ENCODE results near the gene TMPRSS6. TPM values are rescaled to one million over a fixed set of nuclear protein-coding genes. Genes with fewer than 3 reads are reported as not detected.
A peak's percentile ranks its signal among the peaks of the same experiment; 100 is the strongest.

The TMPRSS6 gene
- total and polyA plus RNA-seq, 4 experiments from 2014 or later: 0.61 to 0.90 TPM; not detected in 2

DNA sequence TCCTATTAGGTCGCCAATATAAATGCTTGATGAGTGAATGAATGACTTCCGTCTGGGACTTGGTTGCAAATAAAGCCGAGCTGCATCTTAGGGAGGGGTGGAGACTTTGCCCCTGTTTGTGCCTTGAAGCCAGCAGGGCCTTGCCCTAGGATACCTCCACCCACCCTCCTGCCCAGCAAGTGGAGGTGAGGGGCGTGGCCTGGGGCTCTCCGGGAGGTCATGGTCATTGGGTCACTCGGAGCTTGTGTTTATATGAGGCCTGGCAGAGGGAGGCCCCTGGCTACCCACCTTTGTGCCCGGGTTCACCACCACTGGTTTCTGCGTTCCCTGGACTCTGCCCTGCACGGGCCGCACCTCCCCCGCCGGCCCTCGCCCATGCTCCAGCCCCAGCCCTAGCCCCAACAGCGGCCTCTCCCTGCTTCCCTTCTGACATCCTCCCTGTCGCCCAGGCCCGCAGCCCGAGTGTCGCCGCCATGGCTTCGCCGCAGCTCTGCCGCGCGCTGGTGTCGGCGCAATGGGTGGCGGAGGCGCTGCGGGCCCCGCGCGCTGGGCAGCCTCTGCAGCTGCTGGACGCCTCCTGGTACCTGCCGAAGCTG is 85.7 kb downstream of the TMPRSS6 start:
- no peak overlapping the region for H3K27ac Mint-ChIP-seq
- no peak overlapping the region for H3K4me3 Mint-ChIP-seq
- peaks cover 0 to 5% of the 10 kb centered on the region in 2 donors for H3K27me3 Mint-ChIP-seq
- H3K36me3 Mint-ChIP-seq: no peaks in the 10 kb centered on the region
- Histone ChIP-seq H3K9me3 (ENCODE audit: control insufficient read depth in 1 of 2, low read length in 2 of 2) (no peaks in the 10 kb centered on the region), H3K4me1 (ENCODE audit: insufficient read depth, low read length) (peaks cover 8% of the 10 kb centered on the region), H3K4me3 (ENCODE audit: low read length in 2 of 2) (no peak overlapping the region), H3K36me3 (ENCODE audit: insufficient read depth, low read length) (no peaks in the 10 kb centered on the region), H3K27ac (ENCODE audit: low read depth, low read length) (no peak overlapping the region), H3K27me3 (ENCODE audit: insufficient read depth, low read length) (no peaks in the 10 kb centered on the region)
- no peaks in the 10 kb centered on the region for H3K9me3 Mint-ChIP-seq
- H3K4me1 Mint-ChIP-seq: peaks cover 3 to 18% (median 12%) of the 10 kb centered on the region in 4 donors
- ChIA-PET CTCF (ENCODE audit: partially characterized antibody) (interaction anchor here (0.6 to 0.7 kb wide), 2 partner anchors 186 to 545 kb away, joined by 3 read pairs; no protein-coding TSS in a partner anchor), POLR2A (ENCODE audit: partially characterized antibody) (interaction anchor here (0.6 kb wide), 1 partner anchor 516 kb away, joined by 3 read pairs; no protein-coding TSS in a partner anchor)
- no peak for DNase-seq
- intact Hi-C loops (cut with micrococcal nuclease): no loop called here

DNA sequence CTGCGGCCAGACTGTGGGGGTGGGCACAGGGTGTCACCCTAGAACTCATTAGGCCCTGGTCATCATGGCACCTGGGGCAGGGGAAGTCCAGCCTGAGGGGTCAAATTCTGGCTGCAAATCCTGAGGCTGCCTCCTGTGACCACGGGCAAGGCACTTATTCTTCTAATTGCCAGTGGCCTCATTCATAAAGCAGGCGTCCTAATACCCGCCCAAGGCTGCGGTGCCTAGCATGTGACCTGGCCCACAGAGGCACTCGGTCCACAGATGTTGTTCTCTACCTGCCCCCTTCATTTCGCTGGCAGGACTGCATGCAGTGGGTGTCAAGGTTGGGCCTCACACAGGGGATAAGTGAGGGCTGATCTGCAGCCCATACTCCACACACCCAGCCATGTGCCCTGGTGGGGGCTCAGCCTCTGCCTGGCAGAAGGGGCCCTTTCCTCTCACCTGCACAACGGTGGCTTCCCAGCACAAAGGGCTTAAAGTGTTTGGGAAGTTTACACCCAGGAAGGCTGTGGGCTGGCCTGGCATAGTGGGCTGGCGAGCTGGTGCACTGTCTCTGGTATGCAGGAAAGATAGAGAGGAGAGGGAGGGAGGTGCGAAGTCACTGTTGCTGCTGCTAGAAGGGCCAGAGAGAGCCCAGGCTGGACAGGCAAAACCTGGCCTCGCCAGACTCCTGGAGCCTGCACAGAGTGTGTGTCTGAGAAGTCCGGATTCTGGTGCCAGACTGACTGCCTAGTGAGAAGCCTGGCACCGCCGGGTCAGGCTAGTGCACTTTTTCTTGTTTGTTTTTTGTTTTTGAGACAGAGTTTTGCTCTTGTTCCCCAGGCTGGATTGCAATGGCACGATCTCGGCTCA is 86.8 kb downstream of the TMPRSS6 start:
- Mint-ChIP-seq H3K4me1 (peaks cover 4 to 24% (median 12%) of the 10 kb centered on the region in 4 donors), H3K27me3 (peaks cover 0 to 5% of the 10 kb centered on the region in 2 donors), H3K27ac (no peak overlapping the region), H3K36me3 (no peaks in the 10 kb centered on the region), H3K4me3 (no peak overlapping the region), H3K9me3 (no peaks in the 10 kb centered on the region)
- Histone ChIP-seq H3K4me1 (ENCODE audit: insufficient read depth, low read length) (peaks cover 8% of the 10 kb centered on the region), H3K27me3 (ENCODE audit: insufficient read depth, low read length) (no peaks in the 10 kb centered on the region), H3K9me3 (ENCODE audit: control insufficient read depth in 1 of 2, low read length in 2 of 2) (no peaks in the 10 kb centered on the region), H3K36me3 (ENCODE audit: insufficient read depth, low read length) (no peaks in the 10 kb centered on the region), H3K27ac (ENCODE audit: low read depth, low read length) (no peak overlapping the region), H3K4me3 (ENCODE audit: low read length in 2 of 2) (no peak overlapping the region)
- ChIA-PET CTCF (ENCODE audit: partially characterized antibody) (interaction anchor here (0.6 to 1.6 kb wide), 5 partner anchors 10 to 546 kb away, joined by 3 to 13 read pairs (median 4); no protein-coding TSS in a partner anchor), POLR2A (ENCODE audit: partially characterized antibody) (no interaction called here)
- intact Hi-C loops (cut with micrococcal nuclease): no loop called here
- no peak for DNase-seq

DNA sequence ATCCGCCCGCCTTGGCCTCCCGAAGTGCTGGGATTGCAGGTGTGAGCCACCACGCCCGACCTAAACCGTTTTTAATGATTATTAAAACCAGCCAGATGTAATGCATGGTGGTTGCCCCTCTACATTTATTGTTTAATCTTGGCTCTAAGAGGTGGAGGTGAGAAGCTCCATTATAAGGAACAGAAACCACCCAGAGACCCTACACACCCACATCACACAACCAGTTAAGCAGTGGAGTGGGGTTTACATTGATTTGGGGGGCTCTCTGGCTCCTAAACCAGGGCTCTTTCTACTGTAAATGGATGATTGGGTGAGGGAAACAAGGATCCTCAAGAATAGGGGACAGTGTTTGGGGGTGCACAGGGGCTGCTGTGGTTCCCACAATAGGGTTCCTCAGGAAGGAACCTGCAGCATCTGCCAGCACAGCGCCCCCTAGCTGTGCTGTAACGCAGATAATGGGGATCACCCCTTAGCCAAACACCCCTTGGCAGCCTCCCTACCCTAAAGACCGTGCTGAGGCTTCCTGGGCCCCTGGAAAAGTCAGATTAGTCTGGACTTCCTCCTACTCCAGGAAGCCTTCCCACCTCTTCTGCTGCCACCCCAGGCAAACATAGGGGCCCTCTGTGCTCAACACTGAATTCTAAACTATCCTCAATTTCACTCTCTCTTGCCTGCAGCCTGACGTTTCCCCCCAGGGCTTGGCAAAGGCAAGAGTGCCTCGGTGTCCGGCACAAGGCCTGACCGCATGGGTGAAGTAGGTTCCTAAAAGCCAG is 87.6 kb downstream of the TMPRSS6 start:
- H3K27me3 Mint-ChIP-seq: peaks cover 0 to 5% of the 10 kb centered on the region in 2 donors
- Histone ChIP-seq H3K4me3 (ENCODE audit: low read length in 2 of 2) (no peak overlapping the region), H3K27ac (ENCODE audit: low read depth, low read length) (no peak overlapping the region), H3K9me3 (ENCODE audit: control insufficient read depth in 1 of 2, low read length in 2 of 2) (no peaks in the 10 kb centered on the region), H3K27me3 (ENCODE audit: insufficient read depth, low read length) (no peaks in the 10 kb centered on the region), H3K36me3 (ENCODE audit: insufficient read depth, low read length) (no peaks in the 10 kb centered on the region), H3K4me1 (ENCODE audit: insufficient read depth, low read length) (peaks cover 8% of the 10 kb centered on the region)
- ChIA-PET CTCF (ENCODE audit: partially characterized antibody) (interaction anchor here (0.6 to 2.2 kb wide), 7 partner anchors 8 to 79 kb away, joined by 3 to 13 read pairs (median 4); no protein-coding TSS in a partner anchor), POLR2A (ENCODE audit: partially characterized antibody) (no interaction called here)
- intact Hi-C loops (cut with micrococcal nuclease): no loop called here
- peak overlapping the region in 3 of 7 donors; percentile 36 to 70 (median 39) for H3K27ac Mint-ChIP-seq
- peak overlapping the region in 6 of 8 donors; percentile 12 to 92 (median 73) for H3K4me3 Mint-ChIP-seq
- DNase-seq: peak in 4 of 5 donors; percentile 38 to 52 (median 42)
- H3K4me1 Mint-ChIP-seq: peaks cover 4 to 24% (median 12%) of the 10 kb centered on the region in 4 donors
- no peaks in the 10 kb centered on the region for H3K9me3 Mint-ChIP-seq
- H3K36me3 Mint-ChIP-seq: no peaks in the 10 kb centered on the region

DNA sequence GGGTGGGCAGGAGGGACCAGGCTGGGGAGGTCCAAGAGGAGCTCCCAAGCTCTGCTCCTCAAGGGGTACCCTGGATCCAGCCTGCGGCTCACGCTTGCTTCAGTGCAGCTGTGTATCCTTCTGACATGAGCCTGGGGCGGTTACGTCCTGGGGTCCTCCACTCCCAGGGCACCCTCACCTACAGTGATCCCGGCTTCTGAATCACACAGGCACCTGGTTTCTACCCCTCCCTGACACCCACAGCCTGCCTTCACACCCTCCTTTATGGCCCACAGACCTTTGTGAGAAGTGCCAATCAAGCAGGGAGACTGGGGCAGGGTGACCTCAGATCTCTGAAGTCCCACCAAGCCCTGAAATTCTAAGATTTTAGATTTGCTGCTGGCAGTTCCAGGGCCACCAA is 88.5 kb downstream of the TMPRSS6 start:
- POLR2A ChIA-PET (ENCODE audit: partially characterized antibody): no interaction called here
- Histone ChIP-seq H3K4me1 (ENCODE audit: insufficient read depth, low read length) (peaks cover 8% of the 10 kb centered on the region), H3K9me3 (ENCODE audit: control insufficient read depth in 1 of 2, low read length in 2 of 2) (no peaks in the 10 kb centered on the region), H3K27me3 (ENCODE audit: insufficient read depth, low read length) (no peaks in the 10 kb centered on the region), H3K36me3 (ENCODE audit: insufficient read depth, low read length) (no peaks in the 10 kb centered on the region), H3K27ac (ENCODE audit: low read depth, low read length) (no peak overlapping the region), H3K4me3 (ENCODE audit: low read length in 2 of 2) (no peak overlapping the region)
- Mint-ChIP-seq H3K4me1 (peaks cover 4 to 24% (median 12%) of the 10 kb centered on the region in 4 donors), H3K4me3 (peak overlapping the region in 1 of 8 donors; percentile 84), H3K36me3 (no peaks in the 10 kb centered on the region), H3K27me3 (peaks cover 0 to 5% of the 10 kb centered on the region in 2 donors), H3K9me3 (no peaks in the 10 kb centered on the region), H3K27ac (no peak overlapping the region)
- intact Hi-C loops (cut with micrococcal nuclease): no loop called here
- CTCF ChIA-PET (ENCODE audit: partially characterized antibody): interaction anchor here (0.6 to 2.2 kb wide), 12 partner anchors 9 to 178 kb away, joined by 3 to 13 read pairs (median 4); a partner anchor contains a TSS
- DNase-seq: no peak

DNA sequence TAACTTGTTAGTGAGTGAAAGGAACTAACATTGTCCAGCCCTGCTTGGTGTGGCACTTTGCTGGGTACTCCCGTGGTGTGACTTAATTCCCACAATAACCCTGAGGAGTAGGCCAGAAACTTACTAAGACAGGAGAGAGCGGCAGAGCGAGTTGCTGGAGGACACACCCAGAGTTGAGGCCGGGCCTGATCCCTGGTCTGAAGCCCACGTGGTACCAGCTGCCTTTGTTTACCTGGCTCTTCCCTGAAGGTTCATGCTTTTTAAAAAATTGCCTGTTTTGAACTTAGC is 89.4 kb downstream of the TMPRSS6 start:
- POLR2A ChIA-PET (ENCODE audit: partially characterized antibody): no interaction called here
- intact Hi-C loops (cut with micrococcal nuclease): no loop called here
- Histone ChIP-seq H3K27ac (ENCODE audit: low read depth, low read length) (peak overlapping the region; percentile 21), H3K36me3 (ENCODE audit: insufficient read depth, low read length) (no peaks in the 10 kb centered on the region), H3K27me3 (ENCODE audit: insufficient read depth, low read length) (no peaks in the 10 kb centered on the region), H3K4me1 (ENCODE audit: insufficient read depth, low read length) (peaks cover 8% of the 10 kb centered on the region), H3K9me3 (ENCODE audit: control insufficient read depth in 1 of 2, low read length in 2 of 2) (no peaks in the 10 kb centered on the region), H3K4me3 (ENCODE audit: low read length in 2 of 2) (peak overlapping the region; percentile 29 to 51)
- CTCF ChIA-PET (ENCODE audit: partially characterized antibody): interaction anchor here (0.9 to 2.2 kb wide), 7 partner anchors 9 to 179 kb away, joined by 3 to 5 read pairs (median 3); a partner anchor contains a TSS
- Mint-ChIP-seq H3K9me3 (no peaks in the 10 kb centered on the region), H3K36me3 (no peaks in the 10 kb centered on the region), H3K4me3 (peak overlapping the region; percentile 84 to 91 (median 87)), H3K4me1 (peaks cover 4 to 24% (median 12%) of the 10 kb centered on the region in 4 donors), H3K27ac (peak overlapping the region in 6 of 7 donors; percentile 13 to 76 (median 55)), H3K27me3 (peaks cover 0 to 5% of the 10 kb centered on the region in 2 donors)
- DNase-seq: no peak

DNA sequence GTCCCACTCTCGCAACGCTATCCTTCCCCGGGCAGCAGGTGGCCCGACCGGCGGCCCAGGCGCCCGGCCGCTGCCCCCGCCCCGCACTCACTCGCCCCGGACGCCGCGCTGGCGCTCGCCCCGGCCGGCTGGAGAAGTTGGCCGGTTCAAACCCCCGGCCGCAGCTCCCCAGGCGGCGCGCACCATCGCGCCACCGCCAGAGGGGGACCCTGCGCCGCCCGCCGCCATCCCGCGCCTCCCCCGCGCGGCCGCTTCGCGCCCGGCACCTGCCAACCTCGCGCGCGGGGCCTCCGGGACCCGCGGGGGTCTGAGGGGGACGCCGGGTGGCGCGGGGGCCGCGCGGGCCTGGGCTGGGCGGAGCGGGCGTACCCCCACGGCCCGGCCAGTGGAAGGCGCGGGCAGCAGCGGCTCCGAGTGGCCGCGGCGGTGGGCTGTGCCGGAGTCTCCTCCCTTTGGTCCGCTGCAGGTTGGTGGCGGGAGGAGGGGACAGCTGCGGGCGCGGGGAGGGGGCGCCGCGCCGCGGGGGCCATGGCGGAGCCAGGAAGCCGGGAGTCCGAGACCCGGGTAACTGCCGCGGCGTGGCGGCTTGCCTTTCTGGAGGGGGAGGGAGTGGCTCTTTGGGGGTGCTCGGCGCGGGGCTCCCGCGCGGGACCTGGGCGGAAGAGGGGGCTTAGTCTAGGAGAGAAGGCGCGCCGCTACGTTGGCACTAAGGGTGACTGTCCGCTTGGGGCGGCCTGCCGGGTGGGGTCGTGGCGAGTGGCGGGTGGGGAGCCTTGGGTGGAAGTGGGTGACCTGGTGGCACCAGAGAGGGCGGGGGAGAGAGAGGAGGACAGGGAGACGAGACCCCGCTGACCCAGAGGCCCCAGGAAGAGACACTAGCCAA is 90.0 kb downstream of the TMPRSS6 start, which contains the start of the genes MPST and TST:
MPST (plus strand) TSS at position 434 of the 883 bp plus-strand sequence; CDS start at position 529, 95 bp downstream.
TST (minus strand) TSS at position 139 of the 883 bp plus-strand sequence. CDS start 715 bp downstream, outside the sequence.
- POLR2A ChIA-PET (ENCODE audit: partially characterized antibody): interaction anchor here (0.8 to 1.7 kb wide), 2 partner anchors 243 to 465 kb away, joined by 3 to 6 read pairs; partner anchors contain the start of gene IFT27

More for the DNA sequence above, 90.0 kb downstream of the TMPRSS6 start, which contains the start of the genes MPST and TST:
- Mint-ChIP-seq H3K4me3 (peak within 1 kb of the TSS; percentile 84 to 91 (median 87)), H3K9me3 (no peaks in the 10 kb centered on the region), H3K27me3 (peaks cover 0 to 5% of the 10 kb centered on the region in 2 donors), H3K4me1 (peaks cover 3 to 24% (median 12%) of the 10 kb centered on the region in 4 donors), H3K36me3 (no peaks in the 10 kb centered on the region), H3K27ac (peak within 1 kb of the TSS; percentile 13 to 76 (median 57))
- peak within 1 kb of the TSS; percentile 29 to 51 for H3K4me3 ChIP-seq (ENCODE audit: low read length in 2 of 2)
- peaks cover 8% of the 10 kb centered on the region for H3K4me1 ChIP-seq (ENCODE audit: insufficient read depth, low read length)
- H3K36me3 ChIP-seq (ENCODE audit: insufficient read depth, low read length): no peaks in the 10 kb centered on the region
- no peaks in the 10 kb centered on the region for H3K9me3 ChIP-seq (ENCODE audit: control insufficient read depth in 1 of 2, low read length in 2 of 2)
- peak; percentile 28 to 44 (median 38) for DNase-seq
- intact Hi-C loops (cut with micrococcal nuclease): no loop called here
- CTCF ChIA-PET (ENCODE audit: partially characterized antibody): interaction anchor here (0.9 to 2.2 kb wide), 8 partner anchors 8 to 180 kb away, joined by 3 to 5 read pairs (median 3); a partner anchor contains a TSS
- H3K27me3 ChIP-seq (ENCODE audit: insufficient read depth, low read length): no peaks in the 10 kb centered on the region
- peak within 1 kb of the TSS; percentile 35 for H3K27ac ChIP-seq (ENCODE audit: low read depth, low read length)
